ENCODE results near the gene TEX261.

- TF ChIP-seq POLR2A (IDR thresholded peaks at IDR 0.05; ENCODE audit: low read length) (no peak), GATA1 (IDR thresholded peaks at IDR 0.05; ENCODE audit: low read depth, low read length) (no peak)
Measured at GRCh38 chr2:70979626-70980025, 15.0 kb downstream of the TEX261 start.
